GM21447 (cell line): Measurements from ENCODE around the gene TRPM7.
"Not testable (repeated sequence)": the region's sequence is repeated elsewhere in the genome, so short reads cannot be mapped to it uniquely, and the experiment has no call there.

Experiments
- ATAC-seq: cut with Tn5 transposase; IDR thresholded peaks from one replicate; pipeline ENCODE4 v1.9.1; 2021; ENCODE audit not compliant: unreplicated experiment

TRPM7 gene

GRCh38 chr15:50577492-50577891, 109.1 kb downstream of the TRPM7 start:
- no peak for ATAC-seq

- ATAC-seq: no peak
Measured at GRCh38 chr15:50576166-50576565, 110.4 kb downstream of the TRPM7 start.

- not testable (repeated sequence) for ATAC-seq
Measured at GRCh38 chr15:50573842-50574241, 112.8 kb downstream of the TRPM7 start.

GRCh38 chr15:50563756-50564155, 122.8 kb downstream of the TRPM7 start:
- no peak for ATAC-seq

- ATAC-seq: no peak
Measured at GRCh38 chr15:50562735-50563640, 123.6 kb downstream of the TRPM7 start.

- ATAC-seq: peak; percentile 55
Measured at GRCh38 chr15:50558012-50558411, 128.6 kb downstream of the TRPM7 start.

- ATAC-seq: no peak
Measured at GRCh38 chr15:50556642-50557371, 129.8 kb downstream of the TRPM7 start.

GRCh38 chr15:50552238-50552637, 134.4 kb downstream of the TRPM7 start:
- no peak for ATAC-seq

GRCh38 chr15:50549326-50549725, 137.3 kb downstream of the TRPM7 start:
- no peak for ATAC-seq

- ATAC-seq: no peak
Measured at GRCh38 chr15:50546566-50546965, 140.0 kb downstream of the TRPM7 start, which contains the start of gene USP50. TSS of gene USP50 (minus strand) at chr15:50546666. CDS start at chr15:50546525, 141 bp downstream.

- ATAC-seq: no peak
Measured at GRCh38 chr15:50544368-50544767, 142.2 kb downstream of the TRPM7 start.

GRCh38 chr15:50543556-50543955, 143.0 kb downstream of the TRPM7 start:
- ATAC-seq: no peak

- no peak for ATAC-seq
Measured at GRCh38 chr15:50542887-50543210, 143.7 kb downstream of the TRPM7 start.

GRCh38 chr15:50531766-50532165, 154.8 kb downstream of the TRPM7 start:
- no peak for ATAC-seq

GRCh38 chr15:50531163-50531562, 155.4 kb downstream of the TRPM7 start:
- ATAC-seq: no peak

- no peak for ATAC-seq
Measured at GRCh38 chr15:50523851-50524251, 162.7 kb downstream of the TRPM7 start.

GRCh38 chr15:50519740-50520425, 166.7 kb downstream of the TRPM7 start:
- ATAC-seq: no peak

GRCh38 chr15:50513001-50513400, 173.6 kb downstream of the TRPM7 start:
- no peak for ATAC-seq
